ENCODE measurements around the gene GRIK4.

The GRIK4 gene

GRCh38 chr11:120571476-120571875 lies 59.9 kb downstream of the GRIK4 start:
- TF ChIP-seq CTCF (IDR thresholded peaks at IDR 0.05; ENCODE audit: low read depth, low read length): no peak
- no peak overlapping the region for H3K4me3 ChIP-seq (replicated peaks in 1 of 2; ENCODE audit: low read depth in 2 of 2, low read length in 2 of 2)
- DNase-seq (ENCODE audit: low read depth in 2 of 2): no peak

GRCh38 chr11:120573756-120574354 lies 62.3 kb downstream of the GRIK4 start:
- no peak overlapping the region for H3K4me3 ChIP-seq (replicated peaks in 1 of 2; ENCODE audit: low read depth in 2 of 2, low read length in 2 of 2)
- TF ChIP-seq CTCF (IDR thresholded peaks at IDR 0.05; ENCODE audit: low read depth, low read length): no peak
- DNase-seq (ENCODE audit: low read depth in 2 of 2): no peak

GRCh38 chr11:120574876-120575275 lies 63.3 kb downstream of the GRIK4 start:
- no peak overlapping the region for H3K4me3 ChIP-seq (replicated peaks in 1 of 2; ENCODE audit: low read depth in 2 of 2, low read length in 2 of 2)
- no peak for TF ChIP-seq CTCF (IDR thresholded peaks at IDR 0.05; ENCODE audit: low read depth, low read length)
- DNase-seq (ENCODE audit: low read depth in 2 of 2): no peak

- TF ChIP-seq CTCF (IDR thresholded peaks at IDR 0.05; ENCODE audit: low read depth, low read length): no peak
- DNase-seq (ENCODE audit: low read depth in 2 of 2): no peak
- H3K4me3 ChIP-seq (replicated peaks in 1 of 2; ENCODE audit: low read depth in 2 of 2, low read length in 2 of 2): no peak overlapping the region
Measured at GRCh38 chr11:120575461-120575860, 63.9 kb downstream of the GRIK4 start.

GRCh38 chr11:120576606-120577005 lies 65.1 kb downstream of the GRIK4 start:
- H3K4me3 ChIP-seq (replicated peaks in 1 of 2; ENCODE audit: low read depth in 2 of 2, low read length in 2 of 2): no peak overlapping the region
- DNase-seq (ENCODE audit: low read depth in 2 of 2): no peak
- no peak for TF ChIP-seq CTCF (IDR thresholded peaks at IDR 0.05; ENCODE audit: low read depth, low read length)

- no peak overlapping the region for H3K4me3 ChIP-seq (replicated peaks in 1 of 2; ENCODE audit: low read depth in 2 of 2, low read length in 2 of 2)
- no peak for TF ChIP-seq CTCF (IDR thresholded peaks at IDR 0.05; ENCODE audit: low read depth, low read length)
- no peak for DNase-seq (ENCODE audit: low read depth in 2 of 2)
Measured at GRCh38 chr11:120577041-120577440, 65.5 kb downstream of the GRIK4 start.

Measured in cardiac fibroblast (primary cell).